Activated CD4-positive, CD25-positive, alpha-beta regulatory T cell (primary cell): ENCODE data around the gene LIN37.
"Not testable (repeated sequence)": the region's sequence is repeated elsewhere in the genome, so short reads cannot be mapped to it uniquely, and the experiment has no call there.

Experiments
- DNase-seq, 4 experiments: peaks; one replicate each; lab custom pipeline; 2025; lab: John Stamatoyannopoulos, UW

LIN37 gene

DNA sequence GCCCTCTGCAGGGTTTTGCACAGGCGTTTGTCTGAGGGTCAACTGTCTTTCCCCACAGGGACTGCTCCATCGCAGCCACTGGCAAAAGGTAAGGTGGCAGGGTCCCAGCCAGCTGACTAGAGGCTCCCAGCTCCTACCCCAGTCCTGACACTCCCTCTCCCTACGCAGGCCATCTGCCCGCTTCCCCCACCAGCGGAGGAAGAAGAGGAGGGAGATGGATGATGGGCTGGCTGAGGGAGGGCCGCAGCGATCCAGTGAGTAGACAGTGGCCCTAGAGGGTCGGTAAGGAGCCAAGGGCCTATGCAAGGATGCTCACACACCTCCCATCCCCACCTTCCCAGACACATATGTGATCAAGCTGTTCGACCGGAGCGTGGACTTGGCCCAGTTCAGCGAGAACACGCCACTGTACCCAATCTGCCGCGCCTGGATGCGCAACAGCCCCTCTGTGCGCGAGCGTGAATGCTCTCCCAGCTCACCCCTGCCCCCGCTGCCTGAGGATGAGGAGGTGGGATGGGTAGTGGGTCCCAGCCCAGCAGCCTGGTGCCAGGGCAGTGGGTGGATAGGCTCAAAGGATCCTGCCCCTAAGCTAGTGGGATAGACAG is 4.5 kb downstream of the LIN37 start:
- DNase-seq: no peak

DNA sequence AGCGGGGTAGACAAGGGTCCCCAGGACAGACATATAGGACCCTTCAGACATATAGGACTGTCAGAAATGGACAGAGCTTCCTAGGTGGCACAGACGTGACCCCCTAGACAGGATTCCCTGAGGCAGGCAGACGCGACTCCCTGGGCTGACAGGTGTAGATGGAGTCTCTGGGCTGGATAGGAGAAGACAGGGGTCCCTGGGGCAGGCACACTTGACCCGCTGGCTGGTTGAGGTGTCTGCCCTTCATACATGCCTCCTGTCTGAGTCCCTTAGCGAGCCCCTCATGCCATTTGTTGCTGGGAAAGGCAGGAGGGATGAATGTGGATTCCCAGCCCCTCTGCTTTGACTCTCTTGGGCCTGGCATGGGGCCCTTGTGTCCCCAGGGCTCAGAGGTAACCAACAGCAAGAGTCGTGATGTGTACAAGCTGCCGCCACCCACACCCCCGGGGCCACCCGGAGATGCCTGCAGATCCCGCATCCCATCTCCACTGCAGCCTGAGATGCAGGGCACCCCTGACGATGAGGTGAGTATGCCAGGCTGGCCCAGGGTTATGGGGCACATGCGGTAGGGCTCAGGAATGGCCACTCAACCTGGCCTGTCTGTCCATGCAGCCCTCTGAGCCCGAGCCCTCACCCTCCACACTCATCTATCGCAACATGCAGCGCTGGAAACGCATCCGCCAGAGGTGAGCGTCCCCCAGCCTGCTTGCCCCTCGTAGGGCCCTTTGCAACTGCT is 5.4 kb downstream of the LIN37 start:
- no peak for DNase-seq

DNA sequence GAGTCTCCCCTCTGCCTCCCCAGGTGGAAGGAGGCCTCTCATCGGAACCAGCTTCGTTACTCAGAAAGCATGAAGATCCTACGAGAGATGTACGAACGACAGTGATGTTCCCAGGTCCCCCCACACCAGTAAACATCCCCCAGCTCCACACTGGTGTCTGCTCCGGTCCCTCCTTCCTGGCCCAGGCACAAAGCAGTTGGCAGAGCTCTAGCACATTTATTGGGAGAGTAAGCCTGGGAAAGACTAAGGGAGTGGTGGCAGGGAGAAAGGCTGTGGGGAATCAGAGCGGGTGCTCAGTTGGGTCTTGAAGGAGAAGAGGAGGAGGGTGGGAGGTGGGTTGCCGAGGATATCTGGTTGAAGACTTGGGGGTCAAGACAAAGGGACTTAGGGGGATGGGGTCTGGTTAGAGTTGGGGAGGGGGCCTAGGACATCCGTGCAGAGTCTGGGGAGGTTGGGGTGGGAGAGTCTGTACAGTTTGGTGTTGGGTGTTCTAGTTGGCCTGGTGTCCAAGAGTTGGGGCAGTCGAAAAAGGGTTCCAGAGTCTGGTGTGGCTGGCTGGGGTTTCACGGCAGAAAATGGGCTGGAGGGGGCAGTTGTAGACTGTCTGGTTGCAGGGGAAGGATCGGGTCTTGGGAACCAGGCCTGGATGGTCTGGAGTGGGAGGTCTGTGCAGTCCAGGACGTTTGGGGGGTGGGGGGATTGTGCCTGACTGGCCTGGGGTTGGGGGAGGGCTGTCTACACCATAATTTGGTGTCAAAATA is 6.2 kb downstream of the LIN37 start:
- no peak for DNase-seq

- no peak for DNase-seq
Measured at GRCh38 chr19:35755131-35755549, 6.8 kb downstream of the LIN37 start.

GRCh38 chr19:35755550-35756376 is 7.4 kb downstream of the LIN37 start:
- DNase-seq: peak in 3 of 4 experiments; percentile 24 to 44 (median 41)

- no peak for DNase-seq
Measured at GRCh38 chr19:35756377-35757230, 8.2 kb downstream of the LIN37 start, which contains the start of gene HSPB6. TSS of gene HSPB6 (minus strand) at chr19:35757029. CDS start at chr19:35757008, 21 bp downstream.

GRCh38 chr19:35757231-35757748 is 8.9 kb downstream of the LIN37 start:
- no peak for DNase-seq

- DNase-seq: peak; percentile 91 to 97 (median 95)
Measured at GRCh38 chr19:35757749-35758608, 9.6 kb downstream of the LIN37 start, which contains the start of gene PROSER3. TSS of gene PROSER3 (plus strand) at chr19:35758176. CDS start at chr19:35758216, 40 bp downstream.

GRCh38 chr19:35759697-35760096 is 11.3 kb downstream of the LIN37 start:
- DNase-seq: no peak

GRCh38 chr19:35760711-35761349 is 12.5 kb downstream of the LIN37 start:
- no peak for DNase-seq

- DNase-seq: no peak
Measured at GRCh38 chr19:35764432-35765315, 16.3 kb downstream of the LIN37 start.

DNA sequence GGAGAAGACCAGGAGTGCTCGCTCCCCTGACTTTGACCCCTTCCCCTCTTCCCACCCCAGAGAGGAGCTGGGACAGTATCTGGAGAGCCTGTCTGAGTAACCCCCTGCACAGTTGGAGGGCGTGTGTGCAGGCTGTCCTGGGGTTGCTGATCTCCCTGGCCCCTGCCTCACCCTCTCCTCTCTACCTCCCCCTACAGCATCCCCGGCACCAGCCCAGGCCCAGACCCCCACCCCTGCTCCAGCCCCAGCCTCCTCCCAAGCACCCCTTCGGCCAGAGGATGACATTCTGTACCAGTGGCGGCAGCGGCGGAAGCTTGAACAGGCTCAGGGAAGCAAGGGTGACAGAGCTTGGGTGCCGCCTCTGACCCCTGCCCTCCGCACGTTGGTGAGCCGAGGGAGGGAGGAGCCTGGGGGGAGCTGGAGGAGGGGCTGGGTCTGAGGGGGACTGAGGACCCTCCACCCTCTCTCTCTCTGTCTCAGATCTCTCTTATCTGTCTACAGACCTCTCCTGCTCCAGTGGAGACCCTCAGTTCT is 18.3 kb downstream of the LIN37 start:
- DNase-seq: no peak

DNA sequence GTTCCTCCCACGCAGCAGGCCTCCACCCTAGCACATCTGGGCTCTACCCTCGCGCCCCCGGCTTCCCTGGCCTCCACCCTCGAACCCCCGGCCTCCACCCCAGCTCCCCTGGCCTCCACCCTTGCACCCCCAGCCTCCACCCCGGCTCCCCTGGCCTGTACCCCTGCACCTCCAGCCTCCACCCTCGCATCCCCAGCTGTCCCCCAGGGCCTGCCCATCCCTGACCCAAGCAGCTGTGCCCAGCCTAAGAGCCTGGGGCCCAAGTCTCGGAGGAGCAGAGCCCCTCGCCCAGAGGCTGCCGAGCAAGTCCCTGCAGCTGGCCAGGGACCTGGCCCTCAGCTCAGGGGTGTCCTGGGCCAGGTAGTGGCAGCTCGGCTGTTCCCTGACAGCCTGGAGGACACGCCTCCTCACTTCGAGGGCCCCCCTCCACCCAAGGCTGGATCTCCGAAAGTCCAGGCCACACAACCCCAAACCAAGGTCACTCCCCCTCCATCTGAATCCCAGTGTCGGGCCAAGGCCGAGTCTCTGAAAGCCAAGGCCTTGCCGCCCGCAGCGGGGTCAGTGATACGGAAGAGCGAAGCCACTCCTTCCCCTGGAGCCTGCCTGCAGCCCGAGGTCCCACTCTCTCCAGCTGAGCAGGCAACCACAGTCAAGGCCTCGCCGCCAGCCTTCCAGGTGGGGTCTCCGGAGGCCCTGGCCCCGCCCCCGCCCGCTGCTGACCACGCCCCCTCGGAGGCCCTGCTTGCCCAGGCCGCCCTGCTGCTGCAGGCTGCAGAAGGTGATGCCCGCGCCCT is 19.1 kb downstream of the LIN37 start:
- no peak for DNase-seq

- DNase-seq: no peak
Measured at GRCh38 chr19:35768082-35768421, 19.7 kb downstream of the LIN37 start.

DNA sequence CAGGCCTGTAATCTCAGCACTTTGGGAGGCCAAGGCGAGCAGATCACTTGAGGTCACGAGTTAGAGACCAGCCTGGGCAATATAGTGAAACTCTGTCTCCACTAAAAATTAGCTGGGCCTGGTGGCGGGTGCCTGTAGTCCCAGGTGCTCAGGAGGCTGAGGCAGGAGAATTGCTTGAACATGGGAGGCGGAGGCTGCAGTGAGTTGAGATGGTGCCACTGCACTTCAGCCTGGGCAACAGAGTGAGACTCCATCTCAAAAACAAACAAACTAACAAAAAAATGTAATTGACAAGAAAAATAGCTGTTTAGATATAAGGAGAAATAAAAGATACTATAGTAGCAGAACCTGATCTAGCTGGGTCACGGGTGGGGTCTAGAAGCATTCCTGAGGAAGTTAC is 24.0 kb downstream of the LIN37 start:
- not testable (repeated sequence) for DNase-seq

DNA sequence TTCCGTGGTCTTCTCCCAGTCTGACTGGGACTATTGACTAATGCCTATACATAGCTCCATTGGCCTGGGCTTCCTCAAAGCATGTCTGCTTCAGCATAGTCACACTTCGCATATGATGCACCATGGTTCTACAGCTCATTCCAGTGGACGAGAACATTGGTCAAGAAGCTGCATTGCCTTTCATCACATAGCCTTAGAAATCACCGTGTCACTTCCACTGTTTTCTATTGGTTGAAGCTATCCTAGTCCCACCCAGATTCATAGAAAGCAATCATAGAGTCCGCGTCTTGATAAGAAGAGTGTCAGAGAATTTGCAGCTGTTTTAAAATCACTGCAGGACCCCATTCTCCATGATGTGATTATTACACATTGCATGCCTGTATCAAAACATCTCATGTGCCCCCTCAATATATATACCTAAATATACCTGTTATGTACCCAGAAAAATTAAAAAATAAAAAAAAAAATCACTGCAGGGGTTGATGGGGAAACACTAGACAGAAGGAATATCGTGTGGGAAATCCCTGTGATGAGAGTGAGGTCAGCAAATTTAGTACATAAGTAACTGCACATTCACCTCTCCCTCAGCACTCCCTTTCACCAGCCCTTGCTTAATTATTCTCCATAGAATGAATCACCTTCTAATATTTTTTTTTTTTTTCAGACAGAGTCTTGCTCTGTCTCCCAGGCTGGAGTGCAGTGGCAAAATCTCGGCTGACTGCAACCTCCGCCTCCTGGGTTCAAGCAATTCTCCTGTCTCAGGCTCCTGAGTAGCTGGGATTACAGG is 24.8 kb downstream of the LIN37 start:
- DNase-seq: no peak
